ENCODE data around the gene FAM9C.
"Not testable (repeated sequence)": the region's sequence is repeated elsewhere in the genome, so short reads cannot be mapped to it uniquely, and the experiment has no call there.

Gene FAM9C

DNA sequence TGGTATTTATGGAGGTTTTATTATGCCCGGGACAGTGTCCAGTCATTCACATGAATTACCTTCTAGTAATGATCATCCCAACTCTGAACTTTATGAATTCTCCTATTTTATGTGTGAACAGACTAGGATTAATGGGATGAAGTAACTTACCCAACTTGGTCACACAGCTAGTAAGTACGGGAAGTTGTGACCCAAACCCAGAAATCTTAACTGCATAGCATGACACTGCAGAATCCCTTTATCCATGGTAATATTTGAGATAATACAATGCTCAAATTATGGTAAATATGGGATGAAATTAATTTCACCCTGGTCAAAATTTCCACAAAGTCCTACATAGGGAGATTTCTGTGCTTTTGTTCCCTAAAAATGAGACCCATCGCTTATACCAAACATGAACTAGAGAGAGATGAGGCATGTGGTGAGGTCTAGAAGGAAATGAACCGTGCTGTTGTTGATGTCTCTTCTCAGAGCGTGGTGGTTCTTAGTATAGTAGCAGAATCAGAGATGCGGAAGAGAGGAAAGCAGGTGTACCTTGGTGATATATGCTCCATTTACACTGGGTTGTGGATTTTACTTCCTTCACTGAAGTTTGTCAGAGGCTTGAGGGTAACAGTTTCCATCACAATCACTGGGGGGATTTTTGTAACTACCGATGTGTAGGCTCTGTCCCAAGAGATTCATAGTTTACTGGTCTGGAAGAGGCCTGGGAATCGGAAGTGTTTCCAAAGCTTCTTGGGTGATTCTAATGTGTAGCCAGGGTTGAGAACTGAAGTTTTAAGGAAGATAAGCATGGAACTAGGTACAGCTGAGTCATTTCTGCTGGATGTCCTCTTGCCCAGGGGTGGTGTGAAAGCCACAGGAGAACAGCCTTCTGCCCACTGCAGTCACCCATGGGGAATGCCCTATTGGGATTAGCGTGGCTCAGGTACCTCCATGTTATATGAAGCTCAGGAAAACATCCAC lies 30.2 kb upstream of the FAM9C start:
- DNase-seq: no peak

GRCh38 chrX:13069771-13070416 lies 25.5 kb upstream of the FAM9C start:
- no peak for DNase-seq

DNA sequence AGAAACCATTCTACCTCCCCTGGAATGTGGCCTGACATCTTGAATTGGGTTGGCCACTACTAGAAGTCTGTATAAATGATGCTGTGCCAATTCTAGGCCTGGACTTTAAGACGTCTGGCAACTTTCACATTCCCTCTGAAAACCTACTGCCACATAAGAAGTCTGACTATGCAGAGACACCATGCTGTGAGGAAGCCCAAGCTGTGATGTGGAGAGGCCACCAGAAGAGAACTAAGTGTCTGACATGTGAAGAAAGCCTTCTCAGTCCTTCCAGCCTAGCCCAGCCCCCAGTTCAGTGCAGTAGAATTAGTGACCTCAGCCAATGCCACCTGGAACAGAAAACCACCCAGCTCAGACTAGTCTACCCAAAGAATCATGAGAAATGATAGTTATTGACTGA lies 24.2 kb upstream of the FAM9C start:
- no peak for DNase-seq

DNA sequence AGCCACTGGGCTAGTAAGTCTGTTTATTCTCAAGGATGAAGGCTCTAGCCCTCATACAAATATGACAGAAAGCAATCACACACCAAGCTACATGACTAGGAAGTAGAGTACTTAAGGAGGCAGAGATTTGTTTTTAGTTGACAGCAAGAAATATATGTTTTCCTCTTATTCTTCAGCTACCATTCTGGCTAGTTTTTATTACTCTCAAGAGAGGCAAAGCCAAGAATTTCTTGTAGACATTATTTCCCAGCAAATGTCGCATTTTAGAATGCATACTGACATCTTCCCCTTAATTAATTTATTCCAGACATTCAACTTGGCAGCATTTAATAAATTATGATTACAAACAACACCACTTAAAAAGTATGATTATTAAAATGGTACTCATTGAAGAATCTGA lies 23.4 kb upstream of the FAM9C start:
- no peak for DNase-seq

- no peak for DNase-seq
Observed at GRCh38 chrX:13066391-13066790, 22.0 kb upstream of the FAM9C start.

DNA sequence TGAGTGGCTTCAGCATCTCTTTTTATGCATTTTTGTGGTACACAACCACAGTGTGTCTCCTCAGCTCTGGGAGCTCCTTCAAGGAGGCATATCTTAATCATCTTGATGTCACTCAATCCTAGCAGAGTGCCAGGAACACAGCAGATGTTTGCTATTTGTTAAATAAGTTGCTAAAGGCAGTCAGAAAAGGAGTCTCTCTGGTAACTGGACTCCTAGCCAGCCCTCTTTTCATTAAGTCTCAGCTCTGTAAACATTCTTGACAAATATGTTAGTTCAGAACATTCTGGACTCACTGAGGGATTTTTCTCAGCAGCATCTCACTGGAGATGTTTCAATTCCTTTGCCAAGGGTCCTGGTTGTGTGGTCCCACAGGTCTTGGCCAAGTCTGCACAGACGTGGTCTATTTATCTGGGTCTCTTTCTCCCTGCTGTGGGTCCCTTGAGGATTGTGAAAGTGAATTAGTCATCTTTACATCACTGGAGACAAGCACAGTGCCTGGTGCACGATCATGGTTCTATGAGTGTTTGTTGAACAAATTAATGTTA lies 20.3 kb upstream of the FAM9C start:
- DNase-seq: no peak

DNA sequence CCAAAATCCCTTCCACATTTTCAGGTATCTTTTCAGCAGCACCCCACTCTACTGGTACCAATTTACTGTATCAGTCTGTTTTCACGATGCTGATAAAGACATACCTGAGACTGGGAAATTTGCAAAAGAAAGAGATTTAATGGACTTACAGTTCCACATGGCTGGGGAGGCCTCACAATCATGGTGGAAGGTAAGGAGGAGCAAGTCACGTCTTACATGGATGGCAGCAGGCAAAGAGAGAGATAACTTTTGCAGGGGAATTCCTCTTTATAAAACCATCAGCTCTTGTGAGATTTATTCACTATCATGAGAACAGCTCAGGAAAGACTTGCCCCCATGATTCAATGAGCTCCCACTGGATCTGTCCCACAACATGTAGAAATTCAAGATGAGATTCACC lies 18.7 kb upstream of the FAM9C start:
- not testable (repeated sequence) for DNase-seq

GRCh38 chrX:13062331-13062730 lies 17.9 kb upstream of the FAM9C start:
- not testable (repeated sequence) for DNase-seq

DNA sequence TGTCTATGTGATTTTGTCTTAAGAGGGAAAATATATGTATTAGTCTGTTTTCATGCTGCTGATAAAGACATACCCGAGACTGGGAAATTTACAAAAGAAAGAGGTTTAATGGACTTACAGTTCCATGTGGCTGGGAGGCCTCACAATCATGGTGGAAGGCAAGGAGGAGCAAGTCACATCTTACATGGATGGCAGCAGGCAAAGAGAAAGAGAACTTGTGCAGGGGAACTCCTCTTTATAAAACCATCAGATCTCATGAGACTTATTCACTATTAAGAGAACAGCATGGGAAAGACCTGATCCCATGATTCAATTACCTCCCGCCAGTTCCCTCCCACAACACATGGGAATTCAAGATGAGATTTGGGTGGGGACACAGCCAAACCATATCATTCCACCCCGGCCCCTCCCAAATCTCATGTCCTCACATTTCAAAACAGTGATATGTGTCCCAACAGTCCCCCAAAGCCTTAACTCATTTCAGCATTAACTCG lies 16.8 kb upstream of the FAM9C start:
- not testable (repeated sequence) for DNase-seq

- no peak for DNase-seq
Observed at GRCh38 chrX:13059637-13060499, 15.4 kb upstream of the FAM9C start.

GRCh38 chrX:13055486-13055885 lies 11.1 kb upstream of the FAM9C start:
- no peak for DNase-seq

DNA sequence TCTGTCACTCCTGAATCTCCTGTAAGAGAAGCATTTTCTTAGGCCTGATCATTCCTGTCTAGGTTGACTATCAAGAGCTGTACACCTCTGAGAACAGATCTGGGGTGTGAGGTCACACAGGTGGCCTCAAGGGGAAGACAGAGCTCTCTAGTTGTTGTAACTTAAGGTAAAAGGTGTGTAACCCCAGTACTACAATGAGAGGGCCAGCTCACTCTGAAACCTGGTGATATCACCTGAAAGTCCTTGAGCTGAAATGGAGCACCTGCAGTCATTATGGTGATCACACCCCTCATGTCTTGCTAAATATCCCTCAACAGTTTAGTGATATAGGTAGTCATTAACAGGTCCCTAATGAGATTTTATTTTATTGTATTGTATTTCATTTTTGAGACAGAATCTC lies 8.8 kb upstream of the FAM9C start:
- DNase-seq: no peak

GRCh38 chrX:13051529-13052172 lies 7.2 kb upstream of the FAM9C start:
- no peak for DNase-seq

GRCh38 chrX:13051167-13051528 lies 6.7 kb upstream of the FAM9C start:
- DNase-seq: no peak

GRCh38 chrX:13050151-13050550 lies 5.7 kb upstream of the FAM9C start:
- no peak for DNase-seq

DNA sequence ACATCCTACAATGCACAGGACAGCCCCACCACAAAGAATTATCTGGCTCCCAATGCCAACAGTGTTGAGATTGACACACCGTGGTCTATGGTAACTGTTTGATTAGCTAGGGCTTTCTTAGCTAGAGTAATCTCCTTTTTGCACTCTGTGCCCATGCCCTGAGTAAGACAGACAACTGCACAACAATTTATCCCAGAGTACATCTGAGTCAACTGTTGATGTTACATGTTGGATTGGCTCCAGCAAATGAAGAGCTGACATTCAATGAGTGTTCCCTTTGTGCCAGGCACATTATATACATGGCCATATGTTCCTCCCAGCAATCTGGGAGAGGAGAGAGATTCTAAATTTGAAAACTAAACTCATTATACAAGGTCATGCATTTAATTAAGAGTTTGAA lies 3.9 kb upstream of the FAM9C start:
- no peak for DNase-seq

DNA sequence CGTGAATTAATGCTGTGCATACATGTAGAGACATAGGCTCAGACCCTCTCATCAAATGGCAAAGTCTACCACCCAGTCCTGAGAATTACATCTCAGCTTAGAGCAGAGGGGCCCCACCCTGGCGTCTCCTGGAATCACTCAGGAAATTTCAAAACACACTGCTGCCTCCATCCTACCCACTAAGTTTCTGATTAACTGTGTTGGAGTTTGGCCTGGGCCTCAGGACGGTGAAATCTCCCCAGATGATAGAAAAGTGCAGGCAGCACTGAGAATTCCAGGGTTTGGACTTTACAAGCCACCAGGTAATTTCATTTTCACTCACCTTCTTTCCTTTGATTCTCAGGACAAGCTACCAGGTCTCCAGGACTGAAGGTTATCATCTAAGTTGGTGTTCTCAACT lies 3.3 kb upstream of the FAM9C start:
- no peak for DNase-seq

DNA sequence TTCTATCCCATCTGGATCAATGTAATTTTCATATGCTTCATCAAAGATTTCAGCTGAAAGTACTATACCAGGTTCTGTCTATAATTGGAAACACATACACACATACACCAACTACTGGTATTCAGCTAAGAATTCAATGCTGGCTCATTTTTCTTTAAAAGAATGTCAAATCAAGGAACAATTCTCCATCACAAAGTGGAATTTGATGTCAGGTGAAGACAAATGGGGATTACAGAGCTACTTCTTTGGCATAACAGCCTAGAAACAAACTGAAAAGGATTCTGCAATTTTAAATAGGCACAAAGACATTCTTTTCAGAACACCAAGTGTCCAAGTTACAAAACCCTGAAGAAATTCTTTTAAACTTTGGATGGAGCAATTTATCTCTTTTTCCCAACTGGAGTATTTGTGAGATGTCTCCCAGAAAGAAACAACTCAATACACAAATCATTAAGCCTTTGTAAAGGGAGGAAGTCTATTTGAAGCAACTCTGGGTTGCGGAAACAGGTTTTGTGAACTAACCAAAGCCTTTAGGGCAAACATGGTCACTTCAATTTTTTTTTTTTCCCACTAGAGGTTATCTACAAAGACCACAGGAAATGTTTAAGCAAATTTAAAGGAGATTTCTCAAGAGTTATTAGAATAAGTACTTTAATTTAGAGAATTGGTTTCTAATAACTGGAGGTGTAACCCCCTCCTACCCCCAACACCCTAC lies 1.9 kb upstream of the FAM9C start:
- DNase-seq: no peak

DNA sequence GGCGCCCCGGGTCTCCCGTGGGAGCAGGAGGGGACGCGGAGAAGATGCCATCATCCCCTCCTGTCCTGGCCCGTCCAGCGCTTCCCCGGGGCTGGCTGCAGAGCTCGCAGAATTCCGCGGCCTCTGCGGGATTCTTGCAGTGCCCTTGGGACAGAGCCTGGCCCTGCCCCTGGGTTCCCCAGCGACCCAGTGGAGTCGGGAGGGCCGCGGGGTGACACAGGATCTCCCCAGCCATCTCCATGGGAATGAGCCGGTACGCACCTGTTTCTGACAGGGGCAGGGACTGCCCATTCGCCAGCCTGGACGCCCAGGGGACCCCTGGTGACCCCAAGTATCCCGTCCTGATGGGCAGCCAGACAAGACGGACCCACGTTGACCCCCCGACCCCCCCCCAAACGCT lies 482 bp downstream of the FAM9C start:
- DNase-seq: no peak

DNA sequence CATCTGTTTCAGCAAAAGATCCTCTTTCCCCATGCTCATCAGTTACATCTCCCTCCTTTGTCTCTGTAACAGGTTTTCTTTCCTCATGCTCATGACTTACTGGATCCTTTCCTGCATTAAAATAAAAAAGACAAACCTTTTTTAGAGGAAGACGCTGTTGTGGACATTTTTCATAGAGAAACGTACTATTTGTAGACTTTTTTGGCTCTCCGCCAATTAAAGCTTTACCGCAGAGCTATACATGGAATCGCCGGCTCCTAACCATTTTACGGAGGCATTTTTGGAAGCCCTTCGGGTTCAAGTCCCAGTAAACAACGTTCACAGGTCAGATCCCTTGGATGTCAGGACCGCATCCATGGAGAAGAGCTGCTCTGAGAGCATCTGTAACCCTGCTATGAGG lies 1.3 kb downstream of the FAM9C start:
- no peak for DNase-seq

GRCh38 chrX:13036896-13037295 lies 7.5 kb downstream of the FAM9C start:
- no peak for DNase-seq

- DNase-seq: no peak
Observed at GRCh38 chrX:13033193-13033592, 11.2 kb downstream of the FAM9C start.

Data from NCI-H187 treated with DMSO at 0.1 percent for 48 hours (cell line).